PC-3 (cell line): ENCODE results near the gene C1QTNF6.

Experiments used
- CTCF ChIP-seq: fragments of 300-600 bp; sonication (generic); conservative IDR thresholded peaks from 2 replicates; pipeline ENCODE4 v1.5.1; 2017; ENCODE audit warnings: antibody characterized with exemption, low read depth, mild to moderate bottlenecking, low read length
- EZH2 ChIP-seq: fragments of 300-600 bp; sonication (generic); IDR thresholded peaks from one replicate; pipeline ENCODE4 v1.6.1; 2017; ENCODE audit warnings: antibody characterized with exemption, mild to moderate bottlenecking, low read length; ENCODE audit not compliant: unreplicated experiment
- EZH2phosphoT487 ChIP-seq: fragments of 300-600 bp; sonication (generic); IDR thresholded peaks from 2 replicates; pipeline ENCODE4 v1.6.1; 2018; ENCODE audit warnings: mild to moderate bottlenecking, antibody characterized with exemption, low read length, borderline replicate concordance

DNA sequence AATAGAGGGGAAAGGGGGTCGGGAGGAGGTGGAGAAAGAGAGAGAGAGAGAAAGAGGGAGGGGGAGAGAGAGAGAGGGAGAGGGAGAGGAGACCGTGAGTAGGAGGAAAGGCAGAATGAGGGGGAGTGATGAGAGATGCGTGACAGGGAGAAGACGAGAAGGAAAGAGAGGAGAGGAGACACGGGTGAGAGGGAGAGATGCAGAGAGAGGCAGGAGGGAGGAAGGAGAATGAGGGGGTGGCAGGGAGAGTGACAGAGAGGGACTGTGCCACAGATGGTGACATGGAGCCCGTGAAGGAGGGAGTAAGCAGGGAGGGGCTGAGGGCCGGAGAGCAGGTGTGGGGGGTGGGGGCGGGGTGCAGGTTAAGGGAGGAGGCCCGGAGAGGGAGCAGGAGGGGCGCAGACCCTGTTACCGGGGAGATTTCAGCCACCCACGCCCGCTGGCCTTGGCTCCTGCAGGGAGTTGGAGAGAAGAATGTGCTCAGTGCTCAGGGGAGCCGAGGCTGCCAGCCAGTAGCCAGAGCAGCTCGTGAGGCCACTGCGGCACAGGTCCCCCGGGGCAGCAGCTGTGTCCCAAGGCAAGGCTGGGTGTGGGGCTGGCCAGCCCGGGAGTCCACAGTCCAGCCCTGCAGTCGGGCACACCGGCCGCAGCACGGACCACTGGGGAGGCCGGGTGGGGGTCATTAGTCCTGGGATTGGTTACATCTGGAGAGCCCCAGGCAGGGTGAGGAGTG lies 24.3 kb upstream of the C1QTNF6 start, which contains the start of gene SSTR3:
- TF ChIP-seq CTCF (no peak), EZH2 (no peak), EZH2phosphoT487 (no peak)
